ENCODE data around the gene TMEM30A. TPM values are rescaled to one million over a fixed set of nuclear protein-coding genes. Genes with fewer than 3 reads are reported as not detected.
A peak's percentile ranks its signal among the peaks of the same experiment; 100 is the strongest.

The TMEM30A gene
- total RNA-seq, 3 donors from 2014 or later = 87.0 to 127 (median 91.7) TPM

- peaks cover 9% of the 10 kb centered on the region for H3K4me1 ChIP-seq (ENCODE audit: low read depth)
- intact Hi-C loops (cut with DNase I, micrococcal nuclease) = no loop called here
- DNase-seq = no peak
- no peak overlapping the region for H3K4me3 ChIP-seq
- no peak for TF ChIP-seq CTCF (IDR thresholded peaks at IDR 0.05)
- no peaks in the 10 kb centered on the region for H3K9me3 ChIP-seq
- H3K36me3 ChIP-seq (ENCODE audit: low read depth) = no peaks in the 10 kb centered on the region
- no peak for ATAC-seq
These were observed 38.2 kb downstream of the TMEM30A start for GRCh38 chr6:75246386-75246785.

GRCh38 chr6:75244063-75244584 lies 40.5 kb downstream of the TMEM30A start:
- intact Hi-C loops (cut with DNase I, micrococcal nuclease) = no loop called here
- peak overlapping the region; percentile 50 for H3K4me3 ChIP-seq
- H3K9me3 ChIP-seq = no peaks in the 10 kb centered on the region
- peak; percentile 43 for ATAC-seq
- peaks cover 11% of the 10 kb centered on the region for H3K4me1 ChIP-seq (ENCODE audit: low read depth)
- no peaks in the 10 kb centered on the region for H3K36me3 ChIP-seq (ENCODE audit: low read depth)
- DNase-seq = no peak
- no peak for TF ChIP-seq CTCF (IDR thresholded peaks at IDR 0.05)

DNA sequence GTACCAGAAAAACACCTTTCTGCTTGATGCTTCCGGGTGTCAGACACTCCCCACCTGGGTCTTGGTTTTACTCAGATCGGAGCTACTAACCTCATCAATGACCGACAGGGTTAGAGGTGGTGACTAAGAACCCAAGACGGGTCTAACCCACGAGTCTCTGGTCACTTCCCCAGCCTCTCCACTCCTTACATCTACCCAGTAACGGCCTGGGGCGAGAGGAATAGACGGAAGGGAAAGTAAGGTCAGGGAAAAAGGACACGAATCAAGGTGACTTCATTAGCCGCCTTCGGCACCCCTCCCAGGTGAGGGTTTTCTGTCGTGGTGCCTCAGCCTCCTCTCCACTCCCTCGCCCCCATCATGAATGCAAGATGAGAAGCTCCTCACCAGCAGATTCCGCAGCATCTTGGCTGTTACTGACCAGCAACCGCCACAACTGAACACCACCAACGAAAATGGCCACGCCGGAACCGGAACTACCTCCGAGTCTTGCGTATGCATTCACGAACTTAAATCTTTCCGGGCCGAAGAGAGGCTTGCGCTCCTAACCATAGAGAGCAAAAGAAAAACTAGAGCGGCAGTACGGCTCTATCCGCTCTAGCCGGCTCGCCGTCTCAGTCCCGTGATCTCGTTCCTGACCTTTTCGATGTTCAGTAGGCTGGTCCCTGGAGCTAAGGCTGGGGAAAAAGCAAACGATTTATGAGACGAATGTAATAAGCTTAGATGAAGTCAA lies 41.1 kb downstream of the TMEM30A start, which contains the start of gene COX7A2:
Gene COX7A2, minus strand, starts transcription at position 469 of the 730 bp plus-strand sequence. Its CDS starts 67 bp downstream, at position 402.
- no peaks in the 10 kb centered on the region for H3K36me3 ChIP-seq (ENCODE audit: low read depth)
- H3K9me3 ChIP-seq = no peaks in the 10 kb centered on the region
- intact Hi-C loops (cut with DNase I, micrococcal nuclease) = no loop called here
- peak; percentile 89 to 95 (median 90) for DNase-seq
- peak within 1 kb of the TSS; percentile 50 for H3K4me3 ChIP-seq
- peak; percentile 100 for ATAC-seq
- peaks cover 11% of the 10 kb centered on the region for H3K4me1 ChIP-seq (ENCODE audit: low read depth)
- no peak for TF ChIP-seq CTCF (IDR thresholded peaks at IDR 0.05)

- DNase-seq = no peak
- Histone ChIP-seq H3K4me1 (ENCODE audit: low read depth) (peaks cover 5% of the 10 kb centered on the region), H3K36me3 (ENCODE audit: low read depth) (no peaks in the 10 kb centered on the region), H3K9me3 (no peaks in the 10 kb centered on the region), H3K4me3 (no peak overlapping the region)
- TF ChIP-seq CTCF (IDR thresholded peaks at IDR 0.05) = no peak
- ATAC-seq = no peak
- intact Hi-C loops (cut with DNase I, micrococcal nuclease) = no loop called here
These were observed 48.0 kb downstream of the TMEM30A start for GRCh38 chr6:75236630-75237029.

DNA sequence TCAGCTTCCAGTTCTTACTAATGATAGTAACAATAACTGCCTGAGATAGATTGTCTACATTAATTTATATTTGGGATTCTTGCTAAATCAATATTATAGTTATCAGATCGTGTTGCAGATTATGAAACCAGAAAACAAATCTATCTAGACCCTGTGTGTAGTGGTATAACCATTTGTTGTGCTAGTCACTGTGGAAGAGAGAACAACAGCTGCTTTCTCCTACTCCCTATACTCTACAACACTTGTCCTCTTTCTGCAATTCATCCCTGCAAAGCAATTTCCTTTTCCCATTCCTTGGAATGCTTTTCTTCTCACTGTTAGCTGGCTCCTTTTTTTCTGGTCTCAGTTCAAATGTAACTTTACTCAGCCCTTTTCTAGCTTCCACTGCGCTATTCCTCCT lies 49.3 kb downstream of the TMEM30A start:
- H3K4me1 ChIP-seq (ENCODE audit: low read depth) = no peaks in the 10 kb centered on the region
- H3K36me3 ChIP-seq (ENCODE audit: low read depth) = no peaks in the 10 kb centered on the region
- H3K9me3 ChIP-seq = no peaks in the 10 kb centered on the region
- no peak for TF ChIP-seq CTCF (IDR thresholded peaks at IDR 0.05)
- DNase-seq (no peak), ATAC-seq (no peak)
- intact Hi-C loops (cut with DNase I, micrococcal nuclease) = no loop called here
- no peak overlapping the region for H3K4me3 ChIP-seq

Data from mucosa of descending colon (tissue), 3 donors.